HG02840 (cell line): ENCODE data around the gene HAVCR2.

Source experiments
- ATAC-seq: cut with Tn5 transposase; IDR thresholded peaks from one replicate; pipeline ENCODE4 v1.9.1; 2021; ENCODE audit warnings: mild to moderate bottlenecking, moderate library complexity, moderate number of reproducible peaks; ENCODE audit not compliant: unreplicated experiment, low FRiP score

HAVCR2 gene

GRCh38 chr5:157108976-157109375 lies at the start of gene HAVCR2:
TSS of gene HAVCR2 (minus strand) at chr5:157109044. CDS start at chr5:157108983, 61 bp downstream.
- ATAC-seq, result peak; percentile 68

GRCh38 chr5:157157293-157157891 lies 48.5 kb upstream of the HAVCR2 start:
- ATAC-seq, result no peak

GRCh38 chr5:157155297-157155696 lies 46.5 kb upstream of the HAVCR2 start:
- ATAC-seq, result no peak

GRCh38 chr5:157150995-157151394 lies 42.2 kb upstream of the HAVCR2 start:
- no peak for ATAC-seq

- ATAC-seq, result peak; percentile 62
Observed at GRCh38 chr5:157148734-157149615, 40.1 kb upstream of the HAVCR2 start.

- peak; percentile 38 for ATAC-seq
Observed at GRCh38 chr5:157143127-157143971, 34.5 kb upstream of the HAVCR2 start.

GRCh38 chr5:157142317-157143126 lies 33.7 kb upstream of the HAVCR2 start, which contains the start of gene MED7:
TSS of gene MED7 (minus strand) at chr5:157142865. CDS start at chr5:157139431, 3,434 bp downstream.
- peak; percentile 99 for ATAC-seq

- ATAC-seq, result no peak
Observed at GRCh38 chr5:157137691-157138090, 28.8 kb upstream of the HAVCR2 start.

- no peak for ATAC-seq
Observed at GRCh38 chr5:157132281-157132612, 23.4 kb upstream of the HAVCR2 start.

GRCh38 chr5:157130925-157131324 lies 22.1 kb upstream of the HAVCR2 start:
- ATAC-seq, result no peak

- no peak for ATAC-seq
Observed at GRCh38 chr5:157121709-157122108, 12.9 kb upstream of the HAVCR2 start.

GRCh38 chr5:157120102-157120501 lies 11.3 kb upstream of the HAVCR2 start:
- ATAC-seq, result no peak

GRCh38 chr5:157116483-157116954 lies 7.7 kb upstream of the HAVCR2 start:
- ATAC-seq, result no peak

- ATAC-seq, result no peak
Observed at GRCh38 chr5:157115502-157115901, 6.7 kb upstream of the HAVCR2 start.

GRCh38 chr5:157115012-157115411 lies 6.2 kb upstream of the HAVCR2 start:
- ATAC-seq, result no peak

GRCh38 chr5:157113002-157113401 lies 4.2 kb upstream of the HAVCR2 start:
- ATAC-seq, result no peak

GRCh38 chr5:157109744-157110143 lies 900 bp upstream of the HAVCR2 start:
- peak; percentile 62 for ATAC-seq

- ATAC-seq, result no peak
Observed at GRCh38 chr5:157107508-157107907, 1.3 kb downstream of the HAVCR2 start.

GRCh38 chr5:157106630-157107461 lies 2.0 kb downstream of the HAVCR2 start:
- no peak for ATAC-seq
